GM19438 (cell line): ENCODE data around the gene EEF1A2.

Source experiments
- ATAC-seq: cut with Tn5 transposase; IDR thresholded peaks from one replicate; pipeline ENCODE4 v1.9.1; 2021; ENCODE audit warnings: low read depth; ENCODE audit not compliant: unreplicated experiment

EEF1A2 gene

DNA sequence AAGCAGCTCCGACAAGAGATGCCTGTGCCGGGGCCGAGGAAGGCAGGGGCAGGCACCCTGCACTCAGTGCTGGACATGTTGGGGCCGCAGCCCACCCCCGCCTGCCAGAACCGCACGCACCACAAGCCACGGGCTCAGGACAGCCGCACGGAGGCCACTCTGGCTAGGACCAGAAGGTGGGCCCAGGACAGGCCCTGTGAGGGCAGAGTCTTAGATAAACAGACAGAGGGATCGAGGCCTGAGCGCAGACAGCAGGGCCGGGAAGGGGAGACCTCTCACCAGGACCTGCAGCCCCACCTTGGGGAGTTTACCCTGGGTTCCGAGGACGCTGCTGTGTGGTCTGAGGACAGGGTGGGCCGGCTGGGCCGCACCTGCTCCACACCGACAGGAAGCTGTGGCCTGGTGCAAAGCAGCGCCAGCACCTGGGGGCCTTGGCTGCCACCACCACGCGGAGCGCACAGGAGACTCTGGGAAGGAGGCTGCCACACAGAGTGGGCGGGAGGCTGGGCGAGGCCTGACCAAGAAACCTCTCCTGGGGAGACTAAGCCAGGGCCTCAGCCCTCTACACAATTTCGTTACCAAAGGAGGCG is 58.4 kb downstream of the EEF1A2 start:
- ATAC-seq, result no peak

DNA sequence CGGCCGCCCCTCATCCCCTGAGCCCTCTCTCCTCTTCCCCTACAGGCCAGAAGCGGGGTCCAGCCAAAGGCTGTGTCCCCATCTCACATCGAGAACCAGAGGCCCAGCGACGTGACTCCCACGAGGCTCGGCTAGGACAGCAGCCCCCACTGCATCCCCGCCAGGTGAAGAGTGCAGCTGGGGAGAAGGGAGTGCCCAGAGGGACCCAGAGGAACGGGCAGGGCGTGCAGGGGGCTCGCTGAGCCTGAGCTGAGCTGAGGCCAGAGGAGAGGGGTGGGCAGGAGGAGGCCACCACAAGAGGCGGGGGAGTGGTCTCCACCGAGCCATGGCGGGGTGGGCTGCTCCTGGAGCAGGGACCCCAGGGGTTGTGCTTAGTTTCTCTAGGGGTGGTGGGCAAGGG is 59.0 kb downstream of the EEF1A2 start:
- no peak for ATAC-seq

DNA sequence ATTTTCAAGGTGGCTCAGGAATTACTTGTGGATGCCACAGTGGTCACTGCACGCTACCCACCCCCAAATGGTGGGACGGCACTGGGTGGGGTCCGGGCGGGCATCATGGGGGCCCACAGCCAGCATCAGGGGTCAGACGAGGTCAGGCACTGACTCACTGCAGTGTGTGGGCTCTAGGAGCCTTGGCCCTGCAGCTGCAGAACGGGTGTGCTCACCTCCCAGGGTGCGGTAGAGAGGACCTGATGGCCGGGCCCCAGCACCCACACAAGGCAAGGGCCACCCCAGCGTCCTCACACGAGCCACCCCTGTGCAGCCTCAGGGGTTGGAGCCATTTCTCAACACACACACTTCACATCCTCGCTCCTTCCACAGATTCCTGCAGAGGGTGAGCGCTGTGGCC is 60.8 kb downstream of the EEF1A2 start:
- no peak for ATAC-seq
